Stomach (tissue), 9 donors: Measurements from ENCODE around the gene VEGFA. TPM values are rescaled to one million over a fixed set of nuclear protein-coding genes. Genes with fewer than 3 reads are reported as not detected.
A peak's percentile ranks its signal among the peaks of the same experiment; 100 is the strongest.
"Not testable (repeated sequence)": the region's sequence is repeated elsewhere in the genome, so short reads cannot be mapped to it uniquely, and the experiment has no call there.

Experiments
- DNase-seq, 2 donors: peaks; one replicate each; pipeline versions ENCODE4 v3.0.0 to v3.0.0-alpha.2; 2013 to 2019
- H3K27ac ChIP-seq, 5 donors: fragments of 200-600 bp in 4 of 5; sonication (generic) in 4 of 5; one replicate each; pipeline ENCODE4 v1.5.1; 2013 to 2019; ENCODE audit warnings: mild to moderate bottlenecking in 1 of 5, moderate library complexity in 1 of 5
- H3K27me3 ChIP-seq, 3 donors: fragments of 200-600 bp; sonication (generic); one replicate each; pipeline ENCODE4 v1.5.1; 2017 to 2019; ENCODE audit warnings: mixed run types in 1 of 3
- H3K36me3 ChIP-seq, 4 donors: fragments of 200-600 bp; sonication (generic); 1 replicate in 3 of 4; 2 replicates in 1 of 4; pipeline ENCODE4 v1.5.1; 2016 to 2019
- H3K4me1 ChIP-seq, 4 donors: fragments of 200-600 bp; sonication (generic); one replicate each; pipeline ENCODE4 v1.5.1; 2016 to 2019
- H3K4me3 ChIP-seq, 4 donors: fragments of 200-600 bp; sonication (generic) in 3 of 4; one replicate each; pipeline ENCODE4 v1.5.1; 2016 to 2019; ENCODE audit warnings: mild to moderate bottlenecking in 1 of 4
- H3K9me3 ChIP-seq, 4 donors: fragments of 200-600 bp; sonication (generic); one replicate each; pipeline ENCODE4 v1.5.1; 2016 to 2019
- CTCF ChIP-seq, 7 experiments: fragments of 450-650 bp in 4 of 7; fragments of 200-600 bp in 3 of 7; sonication (generic) in 3 of 7; IDR thresholded peaks; one replicate each; pipeline ENCODE4 v1.5.1; 2016 to 2019; ENCODE audit warnings: antibody characterized with exemption in 7 of 7, control low read depth in 2 of 7, mild to moderate bottlenecking in 1 of 7
- EP300 ChIP-seq: sonication (generic); formaldehyde crosslinking; IDR thresholded peaks from one replicate; pipeline ENCODE4 v1.6.1; 2017; ENCODE audit warnings: antibody characterized with exemption
- POLR2A ChIP-seq, 4 donors: fragments of 450-650 bp; IDR thresholded peaks; one replicate each; pipeline ENCODE4 v1.6.1; 2016; ENCODE audit warnings: antibody characterized with exemption in 4 of 4, control low read depth in 2 of 4, mild to moderate bottlenecking in 1 of 4, moderate library complexity in 1 of 4
- POLR2AphosphoS5 ChIP-seq, 3 donors: sonication (generic); formaldehyde crosslinking; IDR thresholded peaks; one replicate each; pipeline ENCODE4 v1.6.1; 2016; ENCODE audit warnings: antibody characterized with exemption in 3 of 3
- WGBS, 5 donors: extraction: QIAGEN DNeasy Blood & Tissue Kit in 3 of 5; methylation state at CpG; one replicate each; pipeline versions ENCODE4 v1.1.5 to v1.1.7; 2013 to 2018; 5-methylcytosine and 5-hydroxymethylcytosine counted together
- intact Hi-C: fragments of 100-400 bp; cut with DNase I; formaldehyde crosslinking; loops from one replicate; pipeline ENCODE4 v1.15.1; 2023; ENCODE audit warnings: low total_unique reads
- polyA plus RNA-seq, 3 donors: library from polyadenylated mRNA; stranded (reverse); fragments of 200-250 nt; gene quantifications; one replicate each; pipeline ENCODE4 v1.2.3, GENCODE V29; 2013
- total RNA-seq, 5 donors: library from RNA; depleted of rRNA; stranded (reverse); fragments of >200 nt; gene quantifications; one replicate each; pipeline versions ENCODE4 v1.1.0 to v1.2.3, GENCODE V29; 2014 to 2016
- donor health status: healthy with polysubstance abuse.
- donor health status: Bipolar disorder and iron deficiency.
- donor health status: healthy.

VEGFA gene
- total and polyA plus RNA-seq, 8 donors = 28.6 to 438 (median 235) TPM

DNA sequence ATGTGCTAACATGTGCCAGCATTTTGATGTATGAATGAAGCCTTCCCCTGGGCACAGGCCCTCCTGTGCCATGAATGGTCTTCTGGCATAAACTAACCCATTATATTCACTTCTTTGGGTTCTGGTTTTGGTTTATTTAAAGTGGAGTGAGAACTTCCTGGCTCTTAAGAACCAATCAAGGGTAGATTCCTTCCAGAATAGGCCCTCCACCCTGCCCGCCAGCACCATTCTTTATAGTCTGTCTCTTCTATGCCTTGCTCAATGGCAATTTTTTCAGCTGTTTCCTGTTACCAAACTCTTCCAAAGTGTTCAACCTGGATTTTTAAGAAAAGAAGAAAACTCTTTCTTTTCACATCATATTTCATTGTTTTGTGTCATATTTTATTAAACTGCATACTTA, 44.1 kb downstream of the VEGFA start:
- peak overlapping the region in 1 of 5 donors; percentile 66 for H3K27ac ChIP-seq
- no peak for DNase-seq
- TF ChIP-seq CTCF (IDR thresholded peaks at IDR 0.05) (no peak), POLR2A (IDR thresholded peaks at IDR 0.05) (no peak), POLR2AphosphoS5 (IDR thresholded peaks at IDR 0.05) (no peak), EP300 (no peak)
- no peaks in the 10 kb centered on the region for H3K27me3 ChIP-seq
- intact Hi-C loops = no loop called here
- no peaks in the 10 kb centered on the region for H3K9me3 ChIP-seq
- H3K4me3 ChIP-seq = no peak overlapping the region
- peaks cover 4 to 32% (median 21%) of the 10 kb centered on the region in 4 donors for H3K4me1 ChIP-seq
- 80 to 97% (median 94%) methylated on average over 1 of the region's 1 CpG for WGBS, 5 donors
- no peaks in the 10 kb centered on the region for H3K36me3 ChIP-seq

GRCh38 chr6:43814865-43815264, 44.9 kb downstream of the VEGFA start:
- intact Hi-C loops = no loop called here
- peaks cover 4 to 28% (median 18%) of the 10 kb centered on the region in 4 donors for H3K4me1 ChIP-seq
- WGBS, 5 donors = 14 to 29% (median 23%) methylated on average over 2 of the region's 2 CpGs
- TF ChIP-seq CTCF (IDR thresholded peaks at IDR 0.05) (no peak), POLR2AphosphoS5 (IDR thresholded peaks at IDR 0.05) (peak in 1 of 3 donors; percentile 3), EP300 (no peak), POLR2A (IDR thresholded peaks at IDR 0.05) (no peak)
- H3K36me3 ChIP-seq = no peaks in the 10 kb centered on the region
- no peaks in the 10 kb centered on the region for H3K27me3 ChIP-seq
- no peak overlapping the region for H3K4me3 ChIP-seq
- H3K27ac ChIP-seq = peak overlapping the region in 2 of 5 donors; percentile 28 to 52
- DNase-seq = no peak
- no peaks in the 10 kb centered on the region for H3K9me3 ChIP-seq

DNA sequence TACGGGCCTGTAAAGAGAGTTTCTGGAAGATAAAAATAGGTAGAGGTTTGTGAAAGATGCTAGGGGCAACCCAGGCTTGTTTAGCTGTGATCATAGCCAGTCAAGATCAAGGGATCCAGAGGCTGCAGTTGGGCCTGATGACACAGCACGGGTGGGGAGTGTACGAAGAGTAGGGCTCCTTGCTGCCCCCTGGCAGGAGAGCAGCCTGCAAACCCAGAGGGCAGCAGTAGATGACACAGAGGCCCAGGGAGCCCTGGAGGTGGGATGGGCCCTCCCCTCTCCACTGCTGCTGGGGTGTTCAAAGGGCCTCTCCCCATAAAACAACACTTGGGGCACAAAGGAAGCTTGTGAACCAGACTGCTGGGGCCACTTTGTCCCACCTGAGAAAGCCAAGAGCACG, 47.2 kb downstream of the VEGFA start:
- 46 to 58% (median 50%) methylated on average over 4 of the region's 4 CpGs for WGBS, 5 donors
- Histone ChIP-seq H3K36me3 (no peaks in the 10 kb centered on the region), H3K27ac (no peak overlapping the region), H3K4me3 (no peak overlapping the region), H3K9me3 (no peaks in the 10 kb centered on the region), H3K4me1 (peaks cover 4 to 25% (median 17%) of the 10 kb centered on the region in 4 donors), H3K27me3 (no peaks in the 10 kb centered on the region)
- intact Hi-C loops = no loop called here
- DNase-seq = peak; percentile 57 to 69
- TF ChIP-seq CTCF (IDR thresholded peaks at IDR 0.05) (peak in 3 of 7 experiments; percentile 6 to 32 (median 22)), EP300 (no peak), POLR2AphosphoS5 (IDR thresholded peaks at IDR 0.05) (peak in 1 of 3 donors; percentile 26), POLR2A (IDR thresholded peaks at IDR 0.05) (no peak)

- WGBS, 5 donors = 93 to 96% (median 93%) methylated on average over 9 of the region's 9 CpGs
- intact Hi-C loops, DNase-seq: not testable (repeated sequence)
Measured at GRCh38 chr6:43818973-43819372, 49.0 kb downstream of the VEGFA start.

DNA sequence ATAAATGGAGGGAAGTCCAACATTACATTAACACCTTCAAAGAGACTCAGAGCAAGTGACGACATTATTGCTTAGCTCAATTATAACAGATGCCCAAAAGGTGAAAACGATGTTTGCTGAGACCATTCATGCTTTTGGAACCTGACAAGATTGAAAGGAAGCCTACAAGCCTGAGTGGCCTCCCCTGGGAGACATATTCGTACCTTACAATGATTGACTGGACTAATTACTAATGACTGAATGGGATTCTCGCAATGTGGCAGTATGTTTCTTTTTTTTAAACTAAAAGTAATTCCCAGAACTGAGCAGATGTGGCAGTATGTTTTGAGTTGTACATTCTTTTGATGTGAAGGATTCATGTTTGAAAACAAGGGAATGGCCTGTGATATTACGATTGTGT, 49.9 kb downstream of the VEGFA start:
- no peaks in the 10 kb centered on the region for H3K36me3 ChIP-seq
- H3K27me3 ChIP-seq = no peaks in the 10 kb centered on the region
- H3K9me3 ChIP-seq = no peaks in the 10 kb centered on the region
- DNase-seq = no peak
- no peak overlapping the region for H3K27ac ChIP-seq
- intact Hi-C loops = no loop called here
- WGBS, 5 donors = 69 to 81% (median 77%) methylated on average over 5 of the region's 5 CpGs
- peaks cover 9 to 25% (median 22%) of the 10 kb centered on the region in 4 donors for H3K4me1 ChIP-seq
- no peak overlapping the region for H3K4me3 ChIP-seq
- TF ChIP-seq EP300 (no peak), POLR2AphosphoS5 (IDR thresholded peaks at IDR 0.05) (no peak), CTCF (IDR thresholded peaks at IDR 0.05) (no peak), POLR2A (IDR thresholded peaks at IDR 0.05) (no peak)

More at GRCh38 chr6:43818973-43819372, 49.0 kb downstream of the VEGFA start:
- not testable (repeated sequence) for H3K36me3 ChIP-seq, H3K4me3 ChIP-seq, H3K27me3 ChIP-seq, H3K9me3 ChIP-seq, H3K27ac ChIP-seq
- peaks cover 14 to 22% (median 15%) of the 10 kb centered on the region in 4 donors for H3K4me1 ChIP-seq
